NCI-H2081 treated with DMSO at 0.1 percent for 48 hours (cell line): Measurements from ENCODE around the gene POLRMT.

Experiments used
- DNase-seq: peaks from one replicate; lab custom pipeline; 2025; lab: John Stamatoyannopoulos, UW

POLRMT gene

DNA sequence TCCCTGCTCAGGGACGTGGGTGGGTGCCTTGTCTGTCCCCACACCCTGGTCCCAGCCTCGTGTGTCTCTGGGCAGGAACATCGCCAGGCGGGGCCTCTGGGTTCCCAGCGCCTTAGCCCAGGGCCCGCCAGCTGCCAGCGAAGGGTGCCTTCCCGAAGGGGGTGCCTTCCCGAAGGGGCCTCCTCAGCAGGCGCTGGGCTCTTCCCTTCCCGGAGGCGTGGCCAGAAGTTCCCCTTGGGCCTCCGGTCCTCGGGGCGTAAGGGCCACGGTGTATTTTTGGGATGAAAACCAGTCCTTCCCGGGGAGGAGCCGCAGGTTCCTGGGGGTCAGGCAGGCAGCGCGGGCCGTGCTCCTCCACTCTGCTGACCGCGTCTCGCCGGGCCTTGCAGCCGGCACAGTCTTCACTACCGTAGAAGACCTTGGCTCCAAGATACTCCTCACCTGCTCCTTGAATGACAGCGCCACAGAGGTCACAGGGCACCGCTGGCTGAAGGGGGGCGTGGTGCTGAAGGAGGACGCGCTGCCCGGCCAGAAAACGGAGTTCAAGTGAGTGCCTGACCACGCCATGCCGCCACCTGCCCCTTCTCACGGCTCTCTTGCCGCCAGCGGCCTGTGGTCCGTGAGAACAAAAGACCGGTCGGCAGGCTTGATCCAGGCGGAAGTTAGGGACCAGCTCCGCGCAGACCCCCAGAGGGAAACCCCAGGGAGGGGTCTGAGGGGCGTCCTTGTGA is 54.1 kb downstream of the POLRMT start:
- no peak for DNase-seq

DNA sequence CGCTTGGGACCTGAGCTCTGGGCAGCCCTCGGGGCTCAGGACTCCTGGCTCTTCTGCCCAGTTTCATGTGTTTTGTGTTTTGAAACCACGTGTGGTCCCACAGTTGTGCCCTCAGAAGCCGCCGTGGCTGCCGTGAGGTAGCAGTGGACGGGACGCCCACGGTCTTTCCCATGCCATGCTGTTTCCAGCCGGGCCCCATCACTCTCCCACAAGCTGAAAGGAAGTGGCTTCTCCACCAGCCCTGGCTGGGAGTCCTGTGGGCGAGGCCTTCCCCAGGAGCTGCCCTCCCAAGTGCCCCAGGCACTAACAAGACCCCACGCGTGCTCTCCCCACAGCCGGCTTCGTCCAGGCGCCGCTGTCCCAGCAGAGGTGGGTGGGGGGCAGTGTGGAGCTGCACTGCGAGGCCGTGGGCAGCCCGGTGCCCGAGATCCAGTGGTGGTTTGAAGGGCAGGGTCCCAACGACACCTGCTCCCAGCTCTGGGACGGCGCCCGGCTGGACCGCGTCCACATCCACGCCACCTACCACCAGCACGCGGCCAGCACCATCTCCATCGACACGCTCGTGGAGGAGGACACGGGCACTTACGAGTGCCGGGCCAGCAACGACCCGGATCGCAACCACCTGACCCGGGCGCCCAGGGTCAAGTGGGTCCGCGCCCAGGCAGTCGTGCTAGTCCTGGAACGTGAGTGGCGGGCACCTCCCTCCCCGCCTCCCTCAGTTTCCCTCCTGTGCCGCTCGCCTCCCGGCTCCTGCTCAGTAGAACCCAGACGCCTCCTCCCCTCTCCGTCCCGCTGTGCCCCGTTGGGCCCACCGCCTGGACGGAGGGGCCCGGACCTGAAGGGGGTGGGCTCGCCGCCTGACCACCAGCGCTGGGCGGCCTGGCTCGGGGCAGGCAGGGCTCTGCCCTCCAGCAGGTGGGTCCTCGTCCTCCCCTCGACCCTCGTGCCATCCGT is 55.6 kb downstream of the POLRMT start:
- no peak for DNase-seq

DNA sequence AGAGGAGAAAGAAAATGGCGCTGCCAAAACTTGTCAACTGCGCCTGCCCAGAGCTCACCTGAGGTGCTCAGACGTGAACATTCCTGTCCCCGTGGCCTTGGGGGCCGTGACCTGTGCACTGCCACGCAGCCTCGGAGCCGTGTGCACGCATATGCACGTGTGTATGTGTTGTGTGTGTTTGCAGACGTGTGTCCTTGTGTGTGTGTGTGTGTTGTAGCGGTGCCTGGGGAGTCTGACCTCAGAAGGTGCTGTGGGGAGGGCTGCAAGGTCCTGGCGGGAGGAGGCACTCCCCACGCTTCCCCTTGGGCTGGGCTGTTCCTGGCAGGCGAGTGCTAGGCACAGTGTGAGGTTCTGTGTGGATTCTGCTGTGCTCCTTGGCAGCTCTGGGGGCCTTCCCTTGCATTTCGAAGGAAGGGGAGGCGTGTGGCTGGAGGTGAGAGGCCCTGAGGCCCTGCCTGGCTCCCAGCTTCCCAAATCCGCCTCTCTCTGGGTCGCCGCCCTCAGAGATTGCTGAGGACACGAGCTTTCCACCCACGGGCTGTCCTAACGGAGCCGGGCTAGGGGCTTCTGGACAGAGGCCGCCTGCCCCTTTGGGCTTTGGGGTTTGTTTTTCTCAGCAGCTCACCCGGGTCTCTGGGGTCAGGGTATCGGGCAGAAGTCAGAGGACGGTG is 56.4 kb downstream of the POLRMT start:
- no peak for DNase-seq

DNA sequence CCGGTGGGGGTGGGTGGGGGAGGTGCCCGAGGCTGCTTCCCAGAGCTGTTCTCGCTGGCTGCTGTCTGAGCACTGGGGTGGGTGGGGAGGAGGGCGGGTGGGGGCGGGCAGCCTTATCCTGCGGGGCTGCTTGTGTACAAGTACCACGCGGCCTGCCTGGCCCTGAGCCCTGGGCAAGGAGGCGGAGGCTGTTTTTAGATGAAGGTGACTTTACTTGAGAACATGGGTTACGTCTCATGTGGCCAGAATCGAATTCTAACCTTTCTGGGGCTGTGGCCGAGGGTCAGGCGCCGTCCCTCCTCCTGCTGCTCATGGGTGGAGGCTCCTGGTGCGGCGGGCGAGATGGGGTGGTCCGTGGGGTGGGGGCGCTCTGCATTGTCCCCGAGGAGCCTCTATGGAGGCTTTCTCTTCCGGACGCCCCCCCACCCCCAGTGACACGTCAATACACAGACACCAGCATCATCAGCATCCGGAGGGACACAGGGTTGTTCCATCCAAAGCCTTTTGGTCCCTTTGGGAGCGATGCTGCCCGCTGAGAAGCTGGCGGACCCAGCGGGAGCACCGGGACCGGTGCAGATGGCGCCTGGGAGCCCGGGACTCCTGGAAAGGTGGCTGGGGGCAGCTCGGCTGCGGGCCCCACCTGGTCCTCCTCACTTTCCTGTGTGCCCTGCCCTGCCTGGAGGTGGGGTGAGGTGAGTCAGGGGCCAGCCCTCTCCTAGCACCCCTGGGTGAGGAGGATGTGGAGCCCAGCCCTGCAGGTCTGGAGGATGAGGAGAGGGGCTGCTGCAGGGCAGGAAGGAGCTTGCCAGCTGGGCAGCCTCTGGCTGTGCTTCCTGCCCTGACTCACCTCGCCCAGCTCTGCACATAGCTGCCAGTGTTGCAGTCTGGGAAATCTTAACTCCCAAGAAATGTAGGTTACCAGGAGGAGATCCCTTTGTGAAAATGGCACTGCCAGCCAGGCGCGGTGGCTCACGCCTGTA is 57.5 kb downstream of the POLRMT start:
- no peak for DNase-seq

DNA sequence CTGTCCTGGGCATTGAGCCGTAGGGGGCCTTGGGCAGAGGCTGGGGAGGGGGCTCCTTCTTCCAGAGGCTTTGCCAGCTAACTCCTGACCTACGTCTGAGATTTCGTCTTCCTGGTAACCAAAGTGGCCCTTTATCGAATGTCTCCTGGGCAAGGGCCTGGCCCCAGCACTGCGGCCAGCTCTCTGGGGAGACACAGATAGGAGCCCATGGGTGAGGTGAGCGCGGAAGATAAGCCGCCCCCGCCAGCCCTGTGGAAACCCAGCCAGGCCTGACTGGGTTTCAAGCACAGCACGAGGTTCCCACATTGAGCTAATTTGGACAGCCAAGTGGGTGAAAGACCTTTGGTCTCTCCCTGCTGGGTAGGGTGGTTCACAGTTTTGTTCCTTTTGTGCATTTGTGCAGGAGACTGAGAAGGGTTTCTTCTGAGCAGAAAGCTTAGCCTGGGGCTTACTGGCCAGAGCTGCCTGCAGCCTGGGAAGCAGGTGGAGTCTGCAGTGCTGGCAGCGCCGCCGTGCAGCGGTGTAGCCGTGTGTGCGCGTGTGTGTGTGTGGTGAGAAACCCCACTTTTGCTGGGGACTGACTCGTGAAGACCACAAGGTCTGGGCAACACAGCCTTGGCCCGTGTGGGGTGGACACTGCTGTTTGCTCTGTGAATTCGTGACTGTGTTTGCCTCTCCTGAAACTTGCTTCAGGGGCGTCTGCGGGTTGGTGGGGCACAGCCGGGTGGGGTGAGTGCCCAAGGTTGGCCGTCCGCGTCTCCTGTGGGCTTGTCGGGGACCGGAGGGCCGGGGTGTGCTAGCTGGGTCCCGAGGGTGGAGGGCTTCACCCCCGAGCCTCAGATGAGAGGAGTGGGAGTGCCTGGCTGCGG is 58.4 kb downstream of the POLRMT start:
- DNase-seq = no peak

- no peak for DNase-seq
Observed at GRCh38 chr19:573519-573825, 59.9 kb downstream of the POLRMT start.

DNA sequence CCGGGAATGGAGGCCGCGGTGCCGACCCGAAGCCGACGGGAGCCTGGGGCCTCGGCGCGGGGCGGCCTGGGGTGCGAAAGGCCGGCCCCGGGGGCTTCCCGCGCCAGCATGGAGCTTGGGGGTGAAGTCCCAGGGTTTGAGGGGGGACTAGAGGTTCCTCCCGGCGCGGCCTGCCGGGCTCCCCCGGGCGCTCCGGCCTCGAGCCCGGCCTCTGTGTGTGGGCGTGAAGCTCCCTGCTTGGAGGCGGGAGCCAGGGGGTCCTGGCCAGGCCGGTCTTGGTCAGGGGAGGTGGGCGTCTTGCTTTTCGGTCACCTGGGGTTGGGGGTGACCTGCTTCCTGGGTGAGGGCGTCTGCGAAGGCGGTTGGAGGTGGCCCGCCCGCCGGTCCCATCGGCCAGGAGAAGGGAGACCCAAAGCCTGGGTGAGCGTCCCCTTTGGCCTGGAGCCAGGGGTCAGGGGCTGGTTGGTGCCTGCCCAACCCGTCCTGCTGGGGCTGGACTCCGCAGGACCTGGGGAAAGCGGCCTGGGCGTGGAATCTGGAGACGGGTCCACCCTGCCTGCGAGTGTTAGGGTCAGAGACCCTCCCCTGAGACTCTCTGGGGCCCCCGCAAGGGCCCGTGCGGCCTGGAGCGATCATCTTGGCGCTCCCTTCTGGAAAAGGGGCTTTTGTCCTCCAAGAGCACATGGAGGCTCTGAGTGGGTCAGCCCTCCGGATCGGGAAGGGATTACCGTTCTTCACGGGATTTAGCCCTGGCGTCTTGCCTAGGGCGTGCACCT is 60.4 kb downstream of the POLRMT start:
- no peak for DNase-seq

- peak; percentile 79 for DNase-seq
Observed at GRCh38 chr19:572140-572742, 61.1 kb downstream of the POLRMT start, which contains the start of gene BSG. BSG (plus strand) TSS chr19:572596; CDS start chr19:572635, 39 bp downstream.

DNA sequence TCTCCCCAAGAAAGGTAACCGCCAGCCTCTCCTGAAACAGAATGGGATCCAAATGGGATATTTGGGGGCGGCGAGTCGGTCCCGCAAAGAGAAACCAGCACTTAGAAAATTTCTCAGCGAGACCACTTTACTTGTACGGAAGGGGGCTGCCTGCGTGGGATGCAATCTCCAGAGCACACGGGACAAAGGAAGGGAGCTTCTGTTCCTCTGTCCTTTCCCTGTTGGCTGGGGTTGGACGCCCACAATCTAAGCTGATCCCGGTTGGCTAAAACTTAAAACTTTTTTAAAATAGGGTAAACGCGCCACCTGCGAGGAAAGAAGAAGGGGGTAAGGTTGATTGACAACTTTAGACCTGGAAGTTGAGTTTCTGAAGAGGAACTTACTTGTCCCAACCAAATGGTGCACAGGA is 61.8 kb downstream of the POLRMT start:
- DNase-seq = no peak

DNA sequence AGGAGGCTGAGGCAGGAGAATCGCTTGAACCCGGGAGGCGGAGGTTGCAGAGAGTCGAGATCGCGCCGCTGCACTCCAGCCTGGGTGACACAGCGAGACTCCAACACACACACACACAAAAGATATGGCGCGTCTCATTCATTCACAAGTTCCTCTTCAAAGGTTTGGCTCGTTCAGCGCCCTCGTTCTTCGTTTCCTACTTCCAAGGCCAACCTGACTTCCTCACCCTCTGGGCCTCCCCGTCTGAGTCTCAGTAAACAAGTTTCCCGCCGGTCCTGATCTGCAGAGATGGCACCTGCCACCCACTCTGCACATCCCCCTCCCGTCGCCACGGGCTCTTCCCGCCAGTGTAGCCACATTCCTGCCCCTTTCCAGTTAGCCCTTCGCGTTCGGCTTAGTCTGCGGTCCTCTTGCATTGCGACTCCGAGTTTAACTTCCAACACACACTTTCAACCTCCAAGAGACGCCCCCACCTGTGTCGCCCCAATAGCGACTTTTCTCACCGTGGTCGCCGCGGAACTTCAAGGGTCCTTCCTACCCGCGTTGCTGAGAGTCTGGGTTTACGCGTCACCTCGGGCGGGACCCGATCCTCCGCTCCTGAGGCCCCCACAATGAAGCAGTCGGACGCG is 62.3 kb downstream of the POLRMT start:
- no peak for DNase-seq

- no peak for DNase-seq
Observed at GRCh38 chr19:570251-570686, 63.1 kb downstream of the POLRMT start.

DNA sequence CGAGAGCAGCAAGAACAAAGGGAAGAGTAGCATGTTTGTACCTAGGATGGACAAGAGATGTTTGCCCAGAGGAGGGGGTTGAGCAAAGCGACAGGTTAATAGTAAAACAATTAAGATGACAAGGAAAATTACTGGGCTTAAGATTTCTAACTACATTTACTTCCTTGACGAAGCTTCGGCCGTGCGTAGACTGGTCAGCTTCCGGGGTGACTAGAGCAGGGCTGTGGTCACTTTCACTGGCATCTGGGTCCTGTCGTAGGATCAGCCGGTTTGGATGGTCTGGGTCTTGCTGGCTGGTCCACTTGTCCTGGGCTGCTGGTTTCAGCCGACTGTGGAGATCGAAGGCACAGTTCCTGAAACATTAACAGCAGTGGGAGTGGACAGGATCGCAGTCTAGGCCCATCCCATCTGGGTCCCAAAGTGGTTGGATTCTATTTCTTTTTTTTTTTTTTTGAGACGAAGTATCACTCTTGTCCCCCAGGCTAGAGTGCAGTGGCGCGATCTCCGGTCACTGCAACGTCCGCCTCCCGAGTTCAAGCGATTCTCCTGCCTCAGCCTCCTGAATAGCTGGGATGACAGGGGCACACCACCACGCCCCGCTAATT is 65.9 kb downstream of the POLRMT start:
- no peak for DNase-seq
